Endothelial cell (in vitro differentiated cells): ENCODE results near the gene CCDC18. TPM values are rescaled to one million over a fixed set of nuclear protein-coding genes. Genes with fewer than 3 reads are reported as not detected.

Experiments
- DNase-seq: peaks from one replicate; pipeline ENCODE4 v3.0.0; 2021; ENCODE audit warnings: low spot score
- H3K27ac Mint-ChIP-seq: one replicate; pipeline ENCODE4 v1.8.0; 2021; ENCODE audit warnings: mixed read lengths, inconsistent platforms; ENCODE audit not compliant: unreplicated experiment
- H3K27me3 Mint-ChIP-seq: one replicate; pipeline ENCODE4 v1.8.0; 2021; ENCODE audit warnings: mild to moderate bottlenecking, moderate library complexity, mixed read lengths, inconsistent platforms; ENCODE audit not compliant: unreplicated experiment
- H3K36me3 Mint-ChIP-seq: one replicate; pipeline ENCODE4 v1.8.0; 2021; ENCODE audit warnings: mild to moderate bottlenecking, low read depth, mixed read lengths, inconsistent platforms; ENCODE audit not compliant: unreplicated experiment
- H3K4me1 Mint-ChIP-seq: one replicate; pipeline ENCODE4 v1.8.0; 2021; ENCODE audit warnings: mild to moderate bottlenecking, mixed read lengths, inconsistent platforms; ENCODE audit not compliant: unreplicated experiment
- H3K4me3 Mint-ChIP-seq: one replicate; pipeline ENCODE4 v1.8.0; 2021; ENCODE audit warnings: mild to moderate bottlenecking, mixed read lengths, inconsistent platforms; ENCODE audit not compliant: unreplicated experiment
- H3K9me3 Mint-ChIP-seq: one replicate; pipeline ENCODE4 v1.8.0; 2021; ENCODE audit warnings: mixed read lengths, inconsistent platforms; ENCODE audit not compliant: unreplicated experiment
- CTCF ChIP-seq: fragments of 200-600 bp; sonication (generic); IDR thresholded peaks from one replicate; pipeline ENCODE4 v1.5.0; 2021; ENCODE audit warnings: antibody characterized with exemption; ENCODE audit not compliant: unreplicated experiment
- total RNA-seq: library from RNA; stranded (reverse); fragmentation: NEBNext Ultra II Directional; extraction: Animal tissue kit (Norgen Biotek cat#: 25700); gene quantifications from one replicate; pipeline ENCODE4 v1.2.1, GENCODE V29; 2021; ENCODE audit not compliant: unreplicated experiment

Gene CCDC18
- total RNA-seq, 1 donor from 2014 or later = 10.4 TPM

- Mint-ChIP-seq H3K4me1 (peaks cover 27% of the 10 kb centered on the region), H3K4me3 (peak within 1 kb of the TSS; percentile 97), H3K36me3 (peaks cover 7% of the 10 kb centered on the region), H3K9me3 (no peaks in the 10 kb centered on the region), H3K27ac (peak within 1 kb of the TSS; percentile 98), H3K27me3 (peaks cover 10% of the 10 kb centered on the region)
- DNase-seq = peak; percentile 97
- TF ChIP-seq CTCF = no peak
These were observed 420 bp upstream of the CCDC18 start, which contains the start of gene TMED5 for GRCh38 chr1:93179886-93180722. Gene TMED5 (minus strand): TSS chr1:93180413. CDS start chr1:93180242, 171 bp downstream.

- Mint-ChIP-seq H3K4me3 (no peak overlapping the region), H3K9me3 (no peaks in the 10 kb centered on the region), H3K4me1 (peaks cover 6% of the 10 kb centered on the region), H3K27me3 (no peaks in the 10 kb centered on the region), H3K27ac (no peak overlapping the region), H3K36me3 (no peaks in the 10 kb centered on the region)
- DNase-seq = no peak
- TF ChIP-seq CTCF = no peak
These were observed 6.1 kb downstream of the CCDC18 start for GRCh38 chr1:93186667-93187066.

- Mint-ChIP-seq H3K27ac (no peak overlapping the region), H3K36me3 (no peaks in the 10 kb centered on the region), H3K27me3 (no peaks in the 10 kb centered on the region), H3K9me3 (no peaks in the 10 kb centered on the region), H3K4me1 (no peaks in the 10 kb centered on the region), H3K4me3 (no peak overlapping the region)
- no peak for DNase-seq
- TF ChIP-seq CTCF = no peak
These were observed 9.9 kb downstream of the CCDC18 start for GRCh38 chr1:93190432-93190831.

- Mint-ChIP-seq H3K36me3 (peaks cover 5% of the 10 kb centered on the region), H3K9me3 (no peaks in the 10 kb centered on the region), H3K27ac (no peak overlapping the region), H3K27me3 (peaks cover 2% of the 10 kb centered on the region), H3K4me1 (no peaks in the 10 kb centered on the region), H3K4me3 (no peak overlapping the region)
- no peak for DNase-seq
- TF ChIP-seq CTCF = no peak
These were observed 13.9 kb downstream of the CCDC18 start for GRCh38 chr1:93194231-93194990.
